ENCODE measurements around the gene DNM3. TPM values are rescaled to one million over a fixed set of nuclear protein-coding genes. Genes with fewer than 3 reads are reported as not detected.

DNM3 gene
- total RNA-seq, 3 donors from 2014 or later (not counting 1 experiment from before 2014, with no cell fraction given): 2.5 to 3.3 (median 2.8) TPM

DNA sequence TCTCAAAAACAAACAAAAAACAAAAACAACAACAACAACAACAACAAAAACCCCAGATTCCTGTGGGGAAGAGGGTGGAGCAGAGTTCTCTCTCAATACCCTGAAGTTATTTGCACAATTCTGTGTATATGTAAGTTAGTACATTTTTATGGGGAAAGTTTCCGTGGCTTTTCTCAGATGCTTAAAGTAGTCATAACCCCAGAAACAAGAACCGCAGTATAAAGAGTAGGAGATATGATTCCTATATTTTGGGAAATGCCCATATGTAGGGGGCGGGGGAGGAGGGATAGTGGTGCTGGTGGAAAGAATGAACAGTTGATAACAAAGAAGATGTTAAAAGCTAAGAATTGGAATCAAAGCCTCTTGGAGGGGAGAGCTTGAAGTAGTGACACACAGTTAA is 131.5 kb downstream of the DNM3 start:
- DNase-seq (no peak), ATAC-seq (no peak)
- Histone ChIP-seq H3K27me3 (ENCODE audit: control insufficient read depth, insufficient read depth, low read length) (peaks cover 5% of the 10 kb centered on the region), H3K9me3 (ENCODE audit: control insufficient read depth, insufficient read depth, low read length) (no peaks in the 10 kb centered on the region), H3K27ac (ENCODE audit: low read length) (no peak overlapping the region), H3K4me3 (ENCODE audit: low read length) (no peak overlapping the region), H3K36me3 (ENCODE audit: control insufficient read depth, insufficient read depth, low read length) (no peaks in the 10 kb centered on the region), H3K4me1 (ENCODE audit: control insufficient read depth, insufficient read depth, low read length) (no peaks in the 10 kb centered on the region)
- Mint-ChIP-seq H3K4me3 (no peak overlapping the region), H3K27me3 (ENCODE audit: low read depth in 2 of 2) (peaks cover 10 to 22% of the 10 kb centered on the region in 2 donors), H3K27ac (no peak overlapping the region), H3K36me3 (no peaks in the 10 kb centered on the region), H3K9me3 (no peaks in the 10 kb centered on the region), H3K4me1 (no peaks in the 10 kb centered on the region)
- intact Hi-C loops (cut with micrococcal nuclease): no loop called here
- TF ChIP-seq, protein P1, sequence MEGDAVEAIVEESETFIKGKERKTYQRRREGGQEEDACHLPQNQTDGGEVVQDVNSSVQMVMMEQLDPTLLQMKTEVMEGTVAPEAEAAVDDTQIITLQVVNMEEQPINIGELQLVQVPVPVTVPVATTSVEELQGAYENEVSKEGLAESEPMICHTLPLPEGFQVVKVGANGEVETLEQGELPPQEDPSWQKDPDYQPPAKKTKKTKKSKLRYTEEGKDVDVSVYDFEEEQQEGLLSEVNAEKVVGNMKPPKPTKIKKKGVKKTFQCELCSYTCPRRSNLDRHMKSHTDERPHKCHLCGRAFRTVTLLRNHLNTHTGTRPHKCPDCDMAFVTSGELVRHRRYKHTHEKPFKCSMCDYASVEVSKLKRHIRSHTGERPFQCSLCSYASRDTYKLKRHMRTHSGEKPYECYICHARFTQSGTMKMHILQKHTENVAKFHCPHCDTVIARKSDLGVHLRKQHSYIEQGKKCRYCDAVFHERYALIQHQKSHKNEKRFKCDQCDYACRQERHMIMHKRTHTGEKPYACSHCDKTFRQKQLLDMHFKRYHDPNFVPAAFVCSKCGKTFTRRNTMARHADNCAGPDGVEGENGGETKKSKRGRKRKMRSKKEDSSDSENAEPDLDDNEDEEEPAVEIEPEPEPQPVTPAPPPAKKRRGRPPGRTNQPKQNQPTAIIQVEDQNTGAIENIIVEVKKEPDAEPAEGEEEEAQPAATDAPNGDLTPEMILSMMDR (IDR thresholded peaks at IDR 0.05): no peak
- WGBS (ENCODE audit: insufficient coverage): 92% methylated on average over 3 of the region's 3 CpGs

- Histone ChIP-seq H3K4me1 (ENCODE audit: control insufficient read depth, insufficient read depth, low read length) (no peaks in the 10 kb centered on the region), H3K27ac (ENCODE audit: low read length) (no peak overlapping the region), H3K36me3 (ENCODE audit: control insufficient read depth, insufficient read depth, low read length) (no peaks in the 10 kb centered on the region), H3K4me3 (ENCODE audit: low read length) (no peak overlapping the region), H3K27me3 (ENCODE audit: control insufficient read depth, insufficient read depth, low read length) (peaks cover 5% of the 10 kb centered on the region), H3K9me3 (ENCODE audit: control insufficient read depth, insufficient read depth, low read length) (no peaks in the 10 kb centered on the region)
- Mint-ChIP-seq H3K27ac (no peak overlapping the region), H3K9me3 (no peaks in the 10 kb centered on the region), H3K4me3 (no peak overlapping the region), H3K4me1 (no peaks in the 10 kb centered on the region), H3K36me3 (no peaks in the 10 kb centered on the region), H3K27me3 (ENCODE audit: low read depth in 2 of 2) (peaks cover 10 to 22% of the 10 kb centered on the region in 2 donors)
- DNase-seq (no peak), ATAC-seq (no peak)
- TF ChIP-seq, protein P1 (IDR thresholded peaks at IDR 0.05): no peak
- intact Hi-C loops (cut with micrococcal nuclease): no loop called here
These were observed 132.1 kb downstream of the DNM3 start for GRCh38 chr1:171973421-171973820.

DNA sequence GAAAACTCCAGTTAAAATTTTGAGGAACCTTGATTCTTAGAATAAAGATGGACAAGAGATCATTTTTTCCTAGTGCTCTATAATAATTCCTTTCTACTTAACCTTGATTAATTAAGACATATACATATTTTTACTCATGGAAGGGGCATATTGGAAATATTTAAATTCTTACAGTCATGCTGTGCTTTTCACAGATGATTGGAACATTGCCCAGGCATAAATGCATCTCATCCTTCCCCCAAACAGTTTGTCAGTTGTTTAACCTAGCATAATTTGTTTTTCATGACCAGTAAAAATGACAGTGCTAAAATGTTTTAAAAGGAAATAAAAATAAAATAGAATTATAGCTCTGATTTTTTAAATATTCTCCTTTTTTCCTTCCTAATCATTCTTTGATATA is 140.0 kb downstream of the DNM3 start:
- Histone ChIP-seq H3K36me3 (ENCODE audit: control insufficient read depth, insufficient read depth, low read length) (no peaks in the 10 kb centered on the region), H3K27ac (ENCODE audit: low read length) (no peak overlapping the region), H3K4me3 (ENCODE audit: low read length) (no peak overlapping the region), H3K27me3 (ENCODE audit: control insufficient read depth, insufficient read depth, low read length) (peaks cover 2% of the 10 kb centered on the region), H3K9me3 (ENCODE audit: control insufficient read depth, insufficient read depth, low read length) (no peaks in the 10 kb centered on the region), H3K4me1 (ENCODE audit: control insufficient read depth, insufficient read depth, low read length) (no peaks in the 10 kb centered on the region)
- TF ChIP-seq, protein P1 (IDR thresholded peaks at IDR 0.05): no peak
- DNase-seq: no peak
- no peak for ATAC-seq
- H3K4me1 Mint-ChIP-seq: no peaks in the 10 kb centered on the region
- no peaks in the 10 kb centered on the region for H3K9me3 Mint-ChIP-seq
- H3K27me3 Mint-ChIP-seq (ENCODE audit: low read depth in 2 of 2): peaks cover 0 to 2% of the 10 kb centered on the region in 2 donors
- no peak overlapping the region for H3K27ac Mint-ChIP-seq
- H3K36me3 Mint-ChIP-seq: no peaks in the 10 kb centered on the region
- H3K4me3 Mint-ChIP-seq: no peak overlapping the region
- intact Hi-C loops (cut with micrococcal nuclease): no loop called here

- intact Hi-C loops (cut with micrococcal nuclease): no loop called here
- Mint-ChIP-seq H3K9me3 (no peaks in the 10 kb centered on the region), H3K4me1 (no peaks in the 10 kb centered on the region), H3K4me3 (no peak overlapping the region), H3K36me3 (no peaks in the 10 kb centered on the region), H3K27ac (no peak overlapping the region), H3K27me3 (ENCODE audit: low read depth in 2 of 2) (peaks cover 0 to 2% of the 10 kb centered on the region in 2 donors)
- 0% methylated on average over 1 of the region's 1 CpG for WGBS (ENCODE audit: insufficient coverage)
- ATAC-seq (no peak), DNase-seq (no peak)
- H3K36me3 ChIP-seq (ENCODE audit: control insufficient read depth, insufficient read depth, low read length): no peaks in the 10 kb centered on the region
- no peaks in the 10 kb centered on the region for H3K9me3 ChIP-seq (ENCODE audit: control insufficient read depth, insufficient read depth, low read length)
- H3K27ac ChIP-seq (ENCODE audit: low read length): no peak overlapping the region
- no peak overlapping the region for H3K4me3 ChIP-seq (ENCODE audit: low read length)
- TF ChIP-seq, protein P1 (IDR thresholded peaks at IDR 0.05): no peak
- no peaks in the 10 kb centered on the region for H3K27me3 ChIP-seq (ENCODE audit: control insufficient read depth, insufficient read depth, low read length)
- no peaks in the 10 kb centered on the region for H3K4me1 ChIP-seq (ENCODE audit: control insufficient read depth, insufficient read depth, low read length)
These were observed 142.3 kb downstream of the DNM3 start for GRCh38 chr1:171983584-171983983.
